Stimulated activated effector memory CD8-positive, alpha-beta T cell treated with anti-CD3 and anti-CD28 coated beads, Interleukin-12 subunit alpha, Interleukin-12 subunit beta, amount 100 ng/mL, for 72 hours (primary cell): ENCODE results near the gene ABHD15.

Source experiments
- ATAC-seq: fragments of 150-1000 bp; cut with Tn5 transposase; 2 replicates; pipeline ENCODE4 v1.10.0; 2021
- DNase-seq, 2 donors: peaks; one replicate each; pipeline ENCODE4 v3.0.0; 2021 to 2022; ENCODE audit warnings: low spot score in 2 of 2
- H3K27ac Mint-ChIP-seq: one replicate; pipeline ENCODE4 v1.8.0; 2022; ENCODE audit warnings: mild to moderate bottlenecking, mixed read lengths
- H3K36me3 Mint-ChIP-seq: one replicate; pipeline ENCODE4 v1.8.0; 2022; ENCODE audit warnings: mild to moderate bottlenecking, mixed read lengths
- H3K4me1 Mint-ChIP-seq: one replicate; pipeline ENCODE4 v1.8.0; 2022; ENCODE audit warnings: mixed read lengths
- H3K4me3 Mint-ChIP-seq: one replicate; pipeline ENCODE4 v1.8.0; 2022; ENCODE audit warnings: mild to moderate bottlenecking, mixed read lengths
- H3K9me3 Mint-ChIP-seq: one replicate; pipeline ENCODE4 v1.8.0; 2022; ENCODE audit warnings: mixed read lengths

ABHD15 gene, protein sequence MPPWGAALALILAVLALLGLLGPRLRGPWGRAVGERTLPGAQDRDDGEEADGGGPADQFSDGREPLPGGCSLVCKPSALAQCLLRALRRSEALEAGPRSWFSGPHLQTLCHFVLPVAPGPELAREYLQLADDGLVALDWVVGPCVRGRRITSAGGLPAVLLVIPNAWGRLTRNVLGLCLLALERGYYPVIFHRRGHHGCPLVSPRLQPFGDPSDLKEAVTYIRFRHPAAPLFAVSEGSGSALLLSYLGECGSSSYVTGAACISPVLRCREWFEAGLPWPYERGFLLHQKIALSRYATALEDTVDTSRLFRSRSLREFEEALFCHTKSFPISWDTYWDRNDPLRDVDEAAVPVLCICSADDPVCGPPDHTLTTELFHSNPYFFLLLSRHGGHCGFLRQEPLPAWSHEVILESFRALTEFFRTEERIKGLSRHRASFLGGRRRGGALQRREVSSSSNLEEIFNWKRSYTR

DNA sequence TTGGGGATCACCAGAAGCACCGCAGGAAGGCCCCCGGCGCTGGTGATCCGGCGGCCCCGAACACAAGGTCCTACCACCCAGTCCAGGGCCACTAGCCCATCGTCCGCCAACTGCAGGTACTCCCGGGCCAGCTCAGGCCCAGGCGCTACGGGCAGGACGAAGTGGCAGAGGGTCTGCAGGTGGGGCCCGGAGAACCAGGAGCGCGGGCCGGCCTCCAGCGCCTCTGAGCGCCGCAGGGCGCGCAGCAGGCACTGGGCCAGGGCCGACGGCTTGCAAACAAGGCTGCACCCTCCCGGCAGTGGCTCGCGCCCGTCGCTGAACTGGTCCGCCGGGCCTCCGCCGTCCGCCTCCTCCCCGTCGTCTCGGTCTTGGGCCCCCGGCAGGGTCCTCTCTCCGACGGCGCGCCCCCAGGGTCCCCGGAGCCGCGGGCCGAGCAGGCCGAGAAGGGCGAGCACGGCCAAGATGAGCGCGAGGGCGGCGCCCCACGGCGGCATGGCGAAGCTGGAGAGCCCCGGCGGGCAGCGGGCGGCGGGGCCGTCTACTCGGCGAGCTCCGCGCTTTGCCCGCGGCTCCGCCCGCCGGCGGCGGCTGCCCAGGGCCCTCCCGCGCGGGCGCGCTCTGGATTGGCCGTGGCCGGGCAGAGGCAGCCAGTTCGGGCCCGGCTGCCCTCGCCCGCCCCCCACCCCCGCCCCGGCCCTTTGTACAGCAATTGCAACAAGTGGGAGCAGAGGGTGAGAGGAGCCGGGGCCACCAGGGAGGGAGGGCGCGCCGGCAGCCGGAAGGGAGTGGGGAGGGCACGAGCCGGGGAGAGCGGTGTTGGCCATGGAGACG, at the start of gene ABHD15:
ABHD15 (minus strand) TSS at position 565 of the 831 bp plus-strand sequence; CDS start at position 494, 71 bp downstream.
- peak within 1 kb of the TSS; percentile 89 for H3K27ac Mint-ChIP-seq
- peak within 1 kb of the TSS; percentile 97 for H3K4me3 Mint-ChIP-seq
- H3K36me3 Mint-ChIP-seq: peaks cover 32% of the 10 kb centered on the region
- H3K9me3 Mint-ChIP-seq: no peaks in the 10 kb centered on the region
- DNase-seq (peak; percentile 69 to 85), ATAC-seq (peak; percentile 66)
- H3K4me1 Mint-ChIP-seq: peaks cover 57% of the 10 kb centered on the region

- Mint-ChIP-seq H3K4me3 (peak overlapping the region; percentile 82), H3K4me1 (peaks cover 41% of the 10 kb centered on the region), H3K27ac (peak overlapping the region; percentile 84), H3K9me3 (no peaks in the 10 kb centered on the region), H3K36me3 (peaks cover 22% of the 10 kb centered on the region)
- peak; percentile 80 to 91 for DNase-seq
- ATAC-seq: peak; percentile 74
Measured at GRCh38 chr17:29615492-29616299, 48.9 kb upstream of the ABHD15 start.

DNA sequence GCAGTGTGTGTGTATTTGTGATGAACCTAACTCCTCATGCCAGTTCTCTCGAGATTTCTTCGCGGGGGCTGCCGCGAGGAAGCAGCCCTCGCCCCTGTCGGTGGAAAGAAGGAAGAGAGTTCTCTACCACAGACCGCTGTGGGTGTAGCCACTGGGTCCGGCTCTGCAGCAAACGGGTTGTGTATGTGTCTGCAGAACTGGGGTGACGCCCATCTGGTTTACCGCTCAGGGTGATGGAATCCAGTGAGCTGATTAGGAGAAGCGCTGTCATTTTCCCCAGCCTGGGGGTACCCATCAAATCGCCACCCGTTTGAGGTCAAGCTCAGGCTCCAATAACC, 48.2 kb upstream of the ABHD15 start:
- DNase-seq: no peak
- H3K4me1 Mint-ChIP-seq: peaks cover 41% of the 10 kb centered on the region
- no peaks in the 10 kb centered on the region for H3K9me3 Mint-ChIP-seq
- peak; percentile 57 for ATAC-seq
- peak overlapping the region; percentile 82 for H3K4me3 Mint-ChIP-seq
- H3K27ac Mint-ChIP-seq: peak overlapping the region; percentile 84
- peaks cover 22% of the 10 kb centered on the region for H3K36me3 Mint-ChIP-seq

- H3K9me3 Mint-ChIP-seq: no peaks in the 10 kb centered on the region
- no peak for ATAC-seq
- H3K36me3 Mint-ChIP-seq: peaks cover 22% of the 10 kb centered on the region
- H3K4me1 Mint-ChIP-seq: peaks cover 41% of the 10 kb centered on the region
- peak overlapping the region; percentile 82 for H3K4me3 Mint-ChIP-seq
- no peak for DNase-seq
- H3K27ac Mint-ChIP-seq: peak overlapping the region; percentile 84
Measured at GRCh38 chr17:29614349-29615047, 47.7 kb upstream of the ABHD15 start.

DNA sequence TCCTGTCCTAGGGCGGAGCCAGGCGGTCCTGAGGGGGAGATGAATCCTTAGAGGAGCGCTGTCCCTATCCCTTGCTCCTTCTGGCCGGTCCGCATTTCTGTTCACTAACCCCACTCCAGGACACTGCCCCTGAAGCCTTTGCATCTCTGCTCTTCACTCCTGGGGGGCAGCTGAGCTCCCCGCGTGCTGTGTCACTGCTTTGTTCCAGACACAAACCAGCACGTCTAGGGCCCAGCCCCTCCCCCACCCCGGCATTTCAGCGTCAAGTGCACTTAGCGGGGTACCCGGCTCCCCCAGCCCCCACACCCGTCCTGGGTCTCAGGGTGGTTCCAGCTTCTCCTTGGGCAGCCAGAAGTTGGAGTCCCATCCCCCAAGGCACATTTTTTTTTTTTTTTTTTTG, 47.0 kb upstream of the ABHD15 start:
- Mint-ChIP-seq H3K9me3 (no peaks in the 10 kb centered on the region), H3K4me3 (peak overlapping the region; percentile 82), H3K36me3 (peaks cover 22% of the 10 kb centered on the region), H3K27ac (no peak overlapping the region), H3K4me1 (peaks cover 41% of the 10 kb centered on the region)
- ATAC-seq (no peak), DNase-seq (no peak)

GRCh38 chr17:29613352-29613837, 46.6 kb upstream of the ABHD15 start:
- H3K27ac Mint-ChIP-seq: no peak overlapping the region
- peaks cover 41% of the 10 kb centered on the region for H3K4me1 Mint-ChIP-seq
- no peaks in the 10 kb centered on the region for H3K9me3 Mint-ChIP-seq
- peak; percentile 60 for ATAC-seq
- peak; percentile 97 to 98 for DNase-seq
- peak overlapping the region; percentile 82 for H3K4me3 Mint-ChIP-seq
- H3K36me3 Mint-ChIP-seq: peaks cover 22% of the 10 kb centered on the region

DNA sequence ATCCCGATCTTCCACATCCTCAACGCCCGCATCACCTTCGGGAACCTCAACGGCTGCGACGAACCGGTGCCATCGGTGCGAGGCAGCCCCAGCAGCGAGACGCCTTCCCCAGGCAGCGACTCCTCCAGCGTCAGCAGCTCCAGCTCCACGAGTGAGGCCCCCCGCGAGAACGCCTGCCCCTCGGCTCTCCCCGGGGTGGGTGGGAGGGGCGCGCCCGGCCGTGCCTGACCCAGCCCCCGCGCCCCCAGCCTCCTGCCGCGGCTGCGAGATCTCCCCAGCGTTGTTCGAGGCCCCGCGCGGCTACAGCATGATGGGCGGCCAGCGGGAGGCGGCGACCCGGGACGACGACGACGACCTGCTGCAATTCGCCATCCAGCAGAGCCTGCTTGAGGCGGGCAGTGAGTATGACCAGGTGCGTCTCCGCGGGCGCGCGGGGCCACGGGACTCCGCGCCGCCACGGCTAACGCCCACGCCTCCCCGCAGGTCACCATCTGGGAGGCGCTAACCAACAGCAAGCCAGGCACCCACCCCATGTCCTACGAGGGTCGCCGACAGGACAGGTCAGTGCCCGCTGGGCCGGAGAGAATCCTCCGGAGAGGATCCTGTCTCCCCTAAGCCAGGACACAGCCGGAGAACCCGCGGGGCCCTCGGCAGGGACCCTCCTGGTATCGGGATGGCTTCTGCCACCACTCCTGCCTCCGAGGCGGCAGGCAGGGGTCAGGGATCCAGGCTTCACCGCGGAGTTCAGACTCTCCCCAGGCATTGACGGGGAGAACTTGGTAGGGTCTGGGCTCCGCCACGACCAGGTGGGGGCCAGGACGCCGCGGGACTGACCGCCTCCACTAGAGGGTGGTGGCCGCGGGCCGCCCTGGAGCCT, 45.8 kb upstream of the ABHD15 start:
- DNase-seq (no peak), ATAC-seq (no peak)
- no peaks in the 10 kb centered on the region for H3K9me3 Mint-ChIP-seq
- peaks cover 21% of the 10 kb centered on the region for H3K36me3 Mint-ChIP-seq
- peaks cover 40% of the 10 kb centered on the region for H3K4me1 Mint-ChIP-seq
- peak overlapping the region; percentile 82 for H3K4me3 Mint-ChIP-seq
- H3K27ac Mint-ChIP-seq: no peak overlapping the region

GRCh38 chr17:29612094-29612403, 45.2 kb upstream of the ABHD15 start:
- no peak overlapping the region for H3K27ac Mint-ChIP-seq
- peaks cover 35% of the 10 kb centered on the region for H3K4me1 Mint-ChIP-seq

DNA sequence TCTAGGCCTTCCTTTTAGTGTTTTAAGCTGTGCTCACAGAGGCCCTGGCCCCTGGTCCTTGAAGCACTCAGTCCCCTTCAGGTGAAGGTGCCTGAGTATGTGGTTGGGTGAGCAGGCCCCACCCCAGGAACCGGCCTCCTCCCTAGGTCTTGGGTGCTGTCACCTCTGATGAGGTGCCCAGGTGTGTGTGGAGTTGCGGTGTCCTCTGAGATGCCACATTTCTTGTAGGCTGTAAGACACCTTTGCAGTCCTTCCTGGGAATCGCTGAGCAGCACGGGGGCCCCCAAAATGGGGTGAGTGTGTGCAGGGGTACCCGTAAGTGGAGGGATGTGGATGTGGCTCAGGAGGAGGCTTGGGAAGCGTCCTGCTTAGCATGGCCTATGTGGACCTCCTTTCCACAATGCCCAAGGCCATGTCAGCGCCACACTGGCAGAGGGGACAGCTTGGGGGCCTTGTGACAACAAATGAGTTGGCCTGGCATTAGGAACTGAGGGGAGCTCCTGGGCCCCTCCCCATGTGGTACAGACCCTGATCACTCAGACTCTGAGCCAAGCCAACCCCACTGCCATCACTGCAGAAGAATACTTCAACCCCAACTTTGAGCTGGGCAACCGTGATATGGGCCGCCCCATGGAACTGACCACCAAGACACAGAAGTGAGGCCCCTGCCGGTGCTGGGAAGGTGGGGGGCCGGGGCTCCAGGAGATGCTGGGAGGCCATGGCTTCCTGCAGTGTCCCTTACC, 44.7 kb upstream of the ABHD15 start:
- no peak overlapping the region for H3K27ac Mint-ChIP-seq
- peaks cover 12% of the 10 kb centered on the region for H3K36me3 Mint-ChIP-seq
- ATAC-seq (no peak), DNase-seq (no peak)
- H3K9me3 Mint-ChIP-seq: no peaks in the 10 kb centered on the region
- H3K4me3 Mint-ChIP-seq: no peak overlapping the region
- H3K4me1 Mint-ChIP-seq: peaks cover 29% of the 10 kb centered on the region

More at GRCh38 chr17:29612094-29612403, 45.2 kb upstream of the ABHD15 start:
- ATAC-seq: no peak
- no peak for DNase-seq
- Mint-ChIP-seq H3K36me3 (peaks cover 15% of the 10 kb centered on the region), H3K4me3 (no peak overlapping the region), H3K9me3 (no peaks in the 10 kb centered on the region)

DNA sequence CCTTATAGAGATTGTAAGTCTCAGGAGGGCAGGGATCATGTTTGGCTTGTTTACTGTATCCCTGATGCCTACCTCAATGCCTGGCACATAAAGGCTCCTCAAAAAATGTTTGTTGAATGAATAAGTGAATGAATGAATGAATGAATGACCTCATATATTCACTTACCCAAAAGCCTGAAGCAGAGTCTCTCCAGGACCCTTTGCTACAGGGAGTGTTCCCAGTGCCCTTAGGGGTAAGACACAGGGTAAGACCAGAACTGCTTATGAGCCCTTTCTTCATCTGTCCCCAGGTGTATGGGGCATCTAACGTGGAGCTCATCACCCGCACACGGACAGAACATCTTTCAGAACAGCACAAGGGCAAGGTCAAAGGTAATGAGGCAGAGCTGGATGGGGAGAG, 43.6 kb upstream of the ABHD15 start:
- Mint-ChIP-seq H3K27ac (no peak overlapping the region), H3K4me1 (peaks cover 18% of the 10 kb centered on the region), H3K36me3 (peaks cover 6% of the 10 kb centered on the region), H3K4me3 (no peak overlapping the region), H3K9me3 (no peaks in the 10 kb centered on the region)
- ATAC-seq (no peak), DNase-seq (no peak)

DNA sequence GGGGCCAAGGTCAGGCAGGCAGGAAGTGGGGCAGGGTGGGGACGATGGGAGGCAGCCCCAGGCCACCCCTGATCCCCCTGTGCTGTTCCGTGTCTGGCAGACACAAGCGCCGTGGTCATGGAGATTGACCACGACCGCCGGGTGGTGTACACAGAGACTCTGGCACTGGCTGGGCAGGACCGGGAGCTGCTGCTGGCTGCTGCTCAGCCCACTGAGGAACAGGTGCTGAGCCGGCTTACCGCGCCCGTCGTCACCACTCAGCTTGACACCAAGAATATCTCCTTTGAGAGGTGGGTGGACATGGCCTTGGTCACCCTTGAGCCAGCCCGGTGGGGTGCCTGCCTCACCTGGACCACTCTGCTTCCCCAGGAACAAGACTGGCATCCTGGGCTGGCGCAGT, 42.1 kb upstream of the ABHD15 start:
- H3K9me3 Mint-ChIP-seq: no peaks in the 10 kb centered on the region
- no peaks in the 10 kb centered on the region for H3K36me3 Mint-ChIP-seq
- peaks cover 4% of the 10 kb centered on the region for H3K4me1 Mint-ChIP-seq
- no peak for ATAC-seq
- H3K27ac Mint-ChIP-seq: no peak overlapping the region
- H3K4me3 Mint-ChIP-seq: no peak overlapping the region
- DNase-seq: no peak

GRCh38 chr17:29607557-29608195, 40.8 kb upstream of the ABHD15 start:
- no peak overlapping the region for H3K4me3 Mint-ChIP-seq
- H3K9me3 Mint-ChIP-seq: no peaks in the 10 kb centered on the region
- DNase-seq: no peak
- no peaks in the 10 kb centered on the region for H3K36me3 Mint-ChIP-seq
- no peak for ATAC-seq
- no peaks in the 10 kb centered on the region for H3K4me1 Mint-ChIP-seq
- H3K27ac Mint-ChIP-seq: no peak overlapping the region

DNA sequence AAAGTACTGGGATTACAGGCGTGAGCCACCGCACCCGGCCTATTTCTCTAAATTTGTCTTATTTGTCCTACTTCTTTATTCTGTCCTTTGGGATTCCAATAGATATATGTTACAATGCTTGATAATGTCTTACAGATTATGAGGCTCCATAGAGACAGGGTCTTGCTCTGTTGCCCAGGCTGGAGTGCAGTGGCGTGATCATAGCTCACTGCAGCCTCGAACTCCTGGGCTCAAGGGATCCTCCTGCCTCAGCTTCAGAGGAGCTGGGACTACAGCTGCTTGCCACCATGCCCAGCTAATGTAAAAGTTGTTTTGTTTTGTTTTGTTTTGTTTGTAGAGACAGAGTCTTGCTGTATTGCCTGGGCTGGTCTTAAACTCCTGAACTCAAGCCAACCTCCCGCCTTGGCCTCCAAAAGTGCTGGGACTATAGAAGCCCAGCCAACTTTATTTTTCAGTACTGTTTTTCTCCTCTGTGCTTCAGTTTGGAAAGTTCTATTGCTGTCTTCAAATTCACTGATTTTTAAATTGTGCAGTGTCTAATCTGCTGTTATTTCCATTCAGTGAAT, 36.4 kb upstream of the ABHD15 start:
- H3K4me1 Mint-ChIP-seq: no peaks in the 10 kb centered on the region
- no peaks in the 10 kb centered on the region for H3K36me3 Mint-ChIP-seq
- no peak overlapping the region for H3K27ac Mint-ChIP-seq
- no peaks in the 10 kb centered on the region for H3K9me3 Mint-ChIP-seq
- H3K4me3 Mint-ChIP-seq: no peak overlapping the region
- ATAC-seq: no peak
- no peak for DNase-seq
